NCI-H2029 (cell line): ENCODE results near the gene KANK4.

ENCODE experiments used
- DNase-seq: peaks from one replicate; lab custom pipeline; 2025; lab: John Stamatoyannopoulos, UW

The KANK4 gene

GRCh38 chr1:62304975-62305374 is 14.3 kb downstream of the KANK4 start:
- DNase-seq: no peak

GRCh38 chr1:62304515-62304914 is 14.7 kb downstream of the KANK4 start:
- no peak for DNase-seq

- peak; percentile 84 for DNase-seq
Measured at GRCh38 chr1:62301726-62302390, 17.4 kb downstream of the KANK4 start.

- DNase-seq: peak; percentile 87
Measured at GRCh38 chr1:62299426-62300200, 19.6 kb downstream of the KANK4 start.

- no peak for DNase-seq
Measured at GRCh38 chr1:62295921-62296491, 23.2 kb downstream of the KANK4 start.

GRCh38 chr1:62294261-62294660 is 25.0 kb downstream of the KANK4 start:
- peak; percentile 24 for DNase-seq

GRCh38 chr1:62288662-62289061 is 30.6 kb downstream of the KANK4 start:
- no peak for DNase-seq

GRCh38 chr1:62288224-62288623 is 31.0 kb downstream of the KANK4 start:
- DNase-seq: no peak

GRCh38 chr1:62286786-62287224 is 32.4 kb downstream of the KANK4 start:
- DNase-seq: no peak

GRCh38 chr1:62285984-62286785 is 33.0 kb downstream of the KANK4 start:
- DNase-seq: no peak

GRCh38 chr1:62285440-62285839 is 33.8 kb downstream of the KANK4 start:
- no peak for DNase-seq

- DNase-seq: no peak
Measured at GRCh38 chr1:62283986-62284385, 35.2 kb downstream of the KANK4 start.

GRCh38 chr1:62282909-62283755 is 36.1 kb downstream of the KANK4 start:
- no peak for DNase-seq

- DNase-seq: no peak
Measured at GRCh38 chr1:62281922-62282555, 37.2 kb downstream of the KANK4 start.

GRCh38 chr1:62280960-62281465 is 38.2 kb downstream of the KANK4 start:
- DNase-seq: no peak

GRCh38 chr1:62280150-62280549 is 39.1 kb downstream of the KANK4 start:
- no peak for DNase-seq

GRCh38 chr1:62276791-62277190 is 42.4 kb downstream of the KANK4 start:
- DNase-seq: no peak

- DNase-seq: no peak
Measured at GRCh38 chr1:62274496-62275485, 44.4 kb downstream of the KANK4 start.

GRCh38 chr1:62273953-62274352 is 45.3 kb downstream of the KANK4 start:
- no peak for DNase-seq
